Pancreas (tissue), 10 donors: ENCODE data around the gene GRM4. TPM values are rescaled to one million over a fixed set of nuclear protein-coding genes. Genes with fewer than 3 reads are reported as not detected.

Source experiments
- ATAC-seq, 4 donors: fragments of 200-7000 bp; cut with Tn5 transposase; one replicate each; pipeline versions ENCODE4 v1.8.0 to v1.9.1; 2020; ENCODE audit warnings: mild to moderate bottlenecking in 4 of 4, moderate library complexity in 4 of 4
- DNase-seq, 6 donors: peaks; one replicate each; pipeline ENCODE4 v3.0.0-alpha.2; 2020
- FAIRE-seq: peaks from 2 replicates; lab custom pipeline; 2012; peaks lifted over from hg19 to GRCh38; lab: Jason Lieb, UNC
- H3K27ac ChIP-seq, 4 donors: fragments of 200-600 bp; sonication (generic); 1 replicate in 3 of 4; 2 replicates in 1 of 4; pipeline versions ENCODE4 v1.5.0 to v1.8.0; 2020
- H3K27me3 ChIP-seq, 4 donors: fragments of 200-600 bp; one replicate each; pipeline ENCODE4 v1.8.0; 2021
- H3K36me3 ChIP-seq, 3 donors: fragments of 200-600 bp; sonication (generic) in 1 of 3; one replicate each; pipeline versions ENCODE4 v1.5.0 to v1.8.0; 2020 to 2021
- H3K4me1 ChIP-seq, 3 donors: fragments of 200-600 bp; one replicate each; pipeline ENCODE4 v1.8.0; 2021
- H3K4me3 ChIP-seq, 4 donors: fragments of 200-600 bp; sonication (generic) in 2 of 4; one replicate each; pipeline versions ENCODE4 v1.5.0 to v1.8.0; 2020 to 2021
- H3K9me3 ChIP-seq, 4 donors: fragments of 200-600 bp; one replicate each; pipeline ENCODE4 v1.8.0; 2021
- CTCF ChIP-seq, 4 donors: fragments of 200-600 bp; sonication (generic) in 3 of 4; IDR thresholded peaks; one replicate each; pipeline versions ENCODE4 v1.5.0 to v1.8.0; 2021; ENCODE audit warnings: antibody characterized with exemption in 4 of 4
- WGBS, 2 donors: extraction: QIAGEN DNeasy Blood & Tissue Kit; methylation state at CpG; one replicate each; pipeline ENCODE4 v1.1.7; 2013; 5-methylcytosine and 5-hydroxymethylcytosine counted together
- intact Hi-C, 3 donors: fragments of 100-400 bp; cut with DNase I; formaldehyde crosslinking; loops; one replicate each; pipeline versions ENCODE4 v1.11.1 to v1.14.2; 2022
- polyA plus RNA-seq, 2 donors: library from polyadenylated mRNA; stranded (reverse); fragments of 200-250 nt; gene quantifications; one replicate each; pipeline ENCODE4 v1.2.3, GENCODE V29; 2013
- total RNA-seq, 6 donors: library from RNA; stranded (reverse); fragmentation: NEBNext Ultra II Directional in 4 of 6; extraction: Animal tissue kit (Norgen Biotek cat#: 25700) in 4 of 6; gene quantifications; one replicate each; pipeline versions ENCODE4 v1.2.1 to v1.2.4, GENCODE V29; 2021 to 2023
- donor health status: healthy with polysubstance abuse.
- donor health status: DM: no; HTN: no; CAD: no; lungs with moderate emphysema.
- donor health status: DM: no; HTN: no; CAD: no.
- donor health status: control.
- donor health status: control.
- donor health status: Bipolar disorder and iron deficiency.
- donor health status: DM: yes; HTN: yes; CAD: no.
- donor health status: DM: no; HTN: no; CAD: no.
- donor health status: DM: no; HTN: no; CAD: no.
- donor health status: DM: yes; HTN: yes; CAD: no.

The GRM4 gene
- total and polyA plus RNA-seq, 8 donors = 0.23 to 6.8 (median 1.3) TPM

GRCh38 chr6:34021554-34022190, 124.2 kb downstream of the GRM4 start:
- H3K27ac ChIP-seq = no peak overlapping the region
- H3K36me3 ChIP-seq = no peaks in the 10 kb centered on the region
- TF ChIP-seq CTCF (IDR thresholded peaks at IDR 0.05) = no peak
- H3K4me1 ChIP-seq = no peaks in the 10 kb centered on the region
- no peak for DNase-seq
- no peaks in the 10 kb centered on the region for H3K9me3 ChIP-seq
- no peaks in the 10 kb centered on the region for H3K27me3 ChIP-seq
- FAIRE-seq = no peak
- H3K4me3 ChIP-seq = no peak overlapping the region
- intact Hi-C loops = no loop called here
- WGBS, 2 donors = 39 to 55% methylated on average over 19 of the region's 19 CpGs
- ATAC-seq = peak in 2 of 4 donors; percentile 71 to 74

GRCh38 chr6:34020807-34021553, 124.9 kb downstream of the GRM4 start:
- Histone ChIP-seq H3K9me3 (no peaks in the 10 kb centered on the region), H3K4me3 (no peak overlapping the region), H3K36me3 (no peaks in the 10 kb centered on the region), H3K27ac (no peak overlapping the region), H3K27me3 (no peaks in the 10 kb centered on the region), H3K4me1 (no peaks in the 10 kb centered on the region)
- 58 to 65% methylated on average over 16 to 17 of the region's 17 CpGs for WGBS, 2 donors
- DNase-seq = no peak
- TF ChIP-seq CTCF (IDR thresholded peaks at IDR 0.05) = no peak
- intact Hi-C loops = no loop called here
- FAIRE-seq = no peak
- ATAC-seq = peak in 1 of 4 donors; percentile 6

GRCh38 chr6:34020278-34020677, 125.6 kb downstream of the GRM4 start:
- no peaks in the 10 kb centered on the region for H3K27me3 ChIP-seq
- no peak for ATAC-seq
- H3K27ac ChIP-seq = no peak overlapping the region
- no peaks in the 10 kb centered on the region for H3K4me1 ChIP-seq
- H3K36me3 ChIP-seq = no peaks in the 10 kb centered on the region
- FAIRE-seq = no peak
- no peak overlapping the region for H3K4me3 ChIP-seq
- no peak for TF ChIP-seq CTCF (IDR thresholded peaks at IDR 0.05)
- DNase-seq = peak in 1 of 6 donors; percentile 22
- 84 to 89% methylated on average over 5 of the region's 5 CpGs for WGBS, 2 donors
- H3K9me3 ChIP-seq = no peaks in the 10 kb centered on the region
- intact Hi-C loops = no loop called here

- 59 to 67% methylated on average over 7 of the region's 7 CpGs for WGBS, 2 donors
- Histone ChIP-seq H3K4me3 (no peak overlapping the region), H3K27me3 (no peaks in the 10 kb centered on the region), H3K27ac (no peak overlapping the region), H3K36me3 (no peaks in the 10 kb centered on the region), H3K9me3 (no peaks in the 10 kb centered on the region), H3K4me1 (no peaks in the 10 kb centered on the region)
- no peak for TF ChIP-seq CTCF (IDR thresholded peaks at IDR 0.05)
- ATAC-seq (no peak), FAIRE-seq (no peak), DNase-seq (no peak)
- intact Hi-C loops = no loop called here
These were observed 126.8 kb downstream of the GRM4 start for GRCh38 chr6:34018961-34019606.
